HepG2 (cell line): ENCODE measurements around the gene CD3G. TPM values are rescaled to one million over a fixed set of nuclear protein-coding genes. Genes with fewer than 3 reads are reported as not detected.

ENCODE experiments used
- GLI4 ChIP-seq: sonication (generic); formaldehyde crosslinking; IDR thresholded peaks from 2 replicates; pipeline ENCODE4 v1.5.1; 2020; ENCODE audit warnings: missing genetic modification reagents, mild to moderate bottlenecking, moderate library complexity, borderline replicate concordance
- HDAC1 ChIP-seq: sonication (generic); formaldehyde crosslinking; IDR thresholded peaks from 2 replicates; pipeline ENCODE4 v1.5.1; 2020; ENCODE audit warnings: mild to moderate bottlenecking, missing genetic modification reagents
- HIVEP1 ChIP-seq: sonication (generic); formaldehyde crosslinking; IDR thresholded peaks from 2 replicates; pipeline ENCODE4 v1.4.0; 2020; ENCODE audit warnings: mild to moderate bottlenecking, missing genetic modification reagents
- KDM1A ChIP-seq: IDR thresholded peaks from 2 replicates; pipeline ENCODE4 v1.6.1; 2016; ENCODE audit warnings: missing compliant biosample characterization
- PITX1 ChIP-seq: sonication (generic); formaldehyde crosslinking; IDR thresholded peaks from 2 replicates; pipeline ENCODE4 v1.5.1; 2020; ENCODE audit warnings: mild to moderate bottlenecking, missing genetic modification reagents
- SP140L ChIP-seq: sonication (generic); formaldehyde crosslinking; IDR thresholded peaks from 2 replicates; pipeline ENCODE4 v1.4.0; 2020; ENCODE audit warnings: missing genetic modification reagents, borderline replicate concordance
- SP5 ChIP-seq: IDR thresholded peaks from 2 replicates; pipeline ENCODE4 v1.6.1; 2016; ENCODE audit warnings: low read depth, borderline replicate concordance
- TEAD3 ChIP-seq: optimal IDR thresholded peaks from 2 replicates; pipeline ENCODE3; 2016; ENCODE audit warnings: borderline replicate concordance
- TGIF2 ChIP-seq: IDR thresholded peaks from 2 replicates; pipeline ENCODE4 v1.6.1; 2016; ENCODE audit warnings: control low read depth, missing compliant biosample characterization
- TRAFD1 ChIP-seq: sonication (generic); formaldehyde crosslinking; IDR thresholded peaks from 2 replicates; pipeline ENCODE4 v1.5.1; 2020; ENCODE audit warnings: missing genetic modification reagents, mild to moderate bottlenecking, borderline replicate concordance
- ZBTB10 ChIP-seq: sonication (generic); formaldehyde crosslinking; IDR thresholded peaks from 2 replicates; pipeline ENCODE4 v1.4.0; 2020; ENCODE audit warnings: missing genetic modification reagents, borderline replicate concordance
- ZNF20 ChIP-seq: sonication (generic); formaldehyde crosslinking; IDR thresholded peaks from 2 replicates; pipeline ENCODE4 v1.4.0; 2020; ENCODE audit warnings: mild to moderate bottlenecking, moderate library complexity, missing genetic modification reagents
- ZNF234 ChIP-seq: sonication (generic); formaldehyde crosslinking; conservative IDR thresholded peaks from 2 replicates; pipeline ENCODE4 v1.5.1; 2020; ENCODE audit warnings: mild to moderate bottlenecking, missing genetic modification reagents
- ZNF253 ChIP-seq: sonication (generic); formaldehyde crosslinking; IDR thresholded peaks from 2 replicates; pipeline ENCODE4 v1.8.0; 2022; ENCODE audit warnings: mild to moderate bottlenecking, missing genetic modification reagents, borderline replicate concordance
- ZNF275 ChIP-seq: sonication (generic); formaldehyde crosslinking; IDR thresholded peaks from 2 replicates; pipeline ENCODE4 v1.8.0; 2022; ENCODE audit warnings: missing genetic modification reagents, mild to moderate bottlenecking, inconsistent platforms, borderline replicate concordance
- ZNF3 ChIP-seq: IDR thresholded peaks from 2 replicates; pipeline ENCODE4 v1.7.0; 2017; ENCODE audit warnings: inconsistent platforms
- ZNF496 ChIP-seq: sonication (generic); formaldehyde crosslinking; IDR thresholded peaks from 2 replicates; pipeline ENCODE4 v1.8.1; 2023; ENCODE audit warnings: mild to moderate bottlenecking, moderate library complexity, missing genetic modification reagents; ENCODE audit not compliant: insufficient replicate concordance
- ZNF550 ChIP-seq: sonication (generic); formaldehyde crosslinking; IDR thresholded peaks from 2 replicates; pipeline ENCODE4 v1.4.0; 2020; ENCODE audit warnings: mild to moderate bottlenecking, missing genetic modification reagents, borderline replicate concordance
- ZNF780A ChIP-seq: sonication (generic); formaldehyde crosslinking; IDR thresholded peaks from 2 replicates; pipeline ENCODE4 v1.8.0; 2022; ENCODE audit warnings: mild to moderate bottlenecking, missing genetic modification reagents, moderate library complexity
- polyA plus RNA-seq, 8 experiments: library from polyadenylated mRNA; depleted of rRNA in 3 of 8; stranded (reverse) in 7 of 8; unstranded in 1 of 8; fragments of >200 nt; fragmentation: Illumina TruSeq in 4 of 8; extraction: Trizol in 4 of 8; gene quantifications; 2 replicates each; pipeline versions ENCODE4 v1.2.1 to v1.2.3, GENCODE V29; 2011 to 2016; ENCODE audit warnings: low read depth in 4 of 8, missing spikeins in 1 of 8, mixed read lengths in 1 of 8; ENCODE audit not compliant: insufficient read depth in 1 of 8
- total RNA-seq, 5 experiments: library from RNA; depleted of rRNA; stranded (reverse); fragments of >200 nt; fragmentation: Illumina TruSeq; extraction: Trizol; gene quantifications; 2 replicates each; pipeline ENCODE4 v1.2.3, GENCODE V29; 2016; ENCODE audit warnings: low read depth in 1 of 5
- TF ChIP-seq, protein P1 (sequence below): sonication (generic); formaldehyde crosslinking; IDR thresholded peaks from 2 replicates; pipeline ENCODE4 v1.4.0; 2020; ENCODE audit warnings: missing genetic modification reagents

CD3G gene
- total and polyA plus RNA-seq, 2 of the 13 experiments (the other 11 are each of a cell fraction or from before 2014, with no cell fraction given): not detected

DNA sequence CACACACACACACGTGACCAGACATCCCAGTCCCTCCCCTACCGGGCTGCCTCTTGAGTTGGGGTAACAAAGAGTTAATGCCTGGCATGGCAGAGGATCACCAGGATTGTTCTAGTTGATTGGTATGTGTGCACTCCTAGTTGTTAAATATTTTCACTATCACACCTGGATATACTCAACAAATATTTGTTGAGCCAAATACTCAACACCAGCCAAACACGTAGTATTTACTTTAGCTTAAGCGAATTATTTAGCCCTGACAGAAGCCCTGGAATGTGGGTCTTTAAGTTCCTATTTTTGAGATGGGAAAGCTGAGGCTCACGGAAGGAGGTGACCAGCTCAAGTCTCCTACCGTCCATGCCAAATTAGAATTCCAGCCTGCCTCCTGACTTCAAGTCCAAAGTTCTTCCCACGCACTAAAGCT, 29.1 kb upstream of the CD3G start (continued):
- peak; percentile 52 for TF ChIP-seq SP5
- no peak for TF ChIP-seq SP140L (CRISPR knock-in tag)
- TF ChIP-seq TGIF2 (CRISPR knock-in tag): no peak
- TF ChIP-seq ZNF253 (CRISPR knock-in tag): no peak
- no peak for TF ChIP-seq GLI4
- no peak for TF ChIP-seq TRAFD1 (CRISPR knock-in tag)
- TF ChIP-seq ZBTB10: no peak
- peak; percentile 81 for TF ChIP-seq TEAD3 (CRISPR knock-in tag)
- no peak for TF ChIP-seq HIVEP1 (CRISPR knock-in tag)
- no peak for TF ChIP-seq ZNF275 (CRISPR knock-in tag)
- TF ChIP-seq ZNF234: no peak
- no peak for TF ChIP-seq ZNF3 (CRISPR knock-in tag)
- TF ChIP-seq HDAC1 (CRISPR knock-in tag): no peak
- no peak for TF ChIP-seq ZNF780A (CRISPR knock-in tag)
- no peak for TF ChIP-seq ZNF496 (CRISPR knock-in tag)
- no peak for TF ChIP-seq ZNF20 (CRISPR knock-in tag)
- peak; percentile 96 for TF ChIP-seq PITX1 (CRISPR knock-in tag)
- TF ChIP-seq KDM1A (CRISPR knock-in tag): no peak
- TF ChIP-seq, protein P1, sequence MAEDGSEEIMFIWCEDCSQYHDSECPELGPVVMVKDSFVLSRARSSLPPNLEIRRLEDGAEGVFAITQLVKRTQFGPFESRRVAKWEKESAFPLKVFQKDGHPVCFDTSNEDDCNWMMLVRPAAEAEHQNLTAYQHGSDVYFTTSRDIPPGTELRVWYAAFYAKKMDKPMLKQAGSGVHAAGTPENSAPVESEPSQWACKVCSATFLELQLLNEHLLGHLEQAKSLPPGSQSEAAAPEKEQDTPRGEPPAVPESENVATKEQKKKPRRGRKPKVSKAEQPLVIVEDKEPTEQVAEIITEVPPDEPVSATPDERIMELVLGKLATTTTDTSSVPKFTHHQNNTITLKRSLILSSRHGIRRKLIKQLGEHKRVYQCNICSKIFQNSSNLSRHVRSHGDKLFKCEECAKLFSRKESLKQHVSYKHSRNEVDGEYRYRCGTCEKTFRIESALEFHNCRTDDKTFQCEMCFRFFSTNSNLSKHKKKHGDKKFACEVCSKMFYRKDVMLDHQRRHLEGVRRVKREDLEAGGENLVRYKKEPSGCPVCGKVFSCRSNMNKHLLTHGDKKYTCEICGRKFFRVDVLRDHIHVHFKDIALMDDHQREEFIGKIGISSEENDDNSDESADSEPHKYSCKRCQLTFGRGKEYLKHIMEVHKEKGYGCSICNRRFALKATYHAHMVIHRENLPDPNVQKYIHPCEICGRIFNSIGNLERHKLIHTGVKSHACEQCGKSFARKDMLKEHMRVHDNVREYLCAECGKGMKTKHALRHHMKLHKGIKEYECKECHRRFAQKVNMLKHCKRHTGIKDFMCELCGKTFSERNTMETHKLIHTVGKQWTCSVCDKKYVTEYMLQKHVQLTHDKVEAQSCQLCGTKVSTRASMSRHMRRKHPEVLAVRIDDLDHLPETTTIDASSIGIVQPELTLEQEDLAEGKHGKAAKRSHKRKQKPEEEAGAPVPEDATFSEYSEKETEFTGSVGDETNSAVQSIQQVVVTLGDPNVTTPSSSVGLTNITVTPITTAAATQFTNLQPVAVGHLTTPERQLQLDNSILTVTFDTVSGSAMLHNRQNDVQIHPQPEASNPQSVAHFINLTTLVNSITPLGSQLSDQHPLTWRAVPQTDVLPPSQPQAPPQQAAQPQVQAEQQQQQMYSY: no peak
- no peak for TF ChIP-seq ZNF550 (CRISPR knock-in tag)
